GM21786 (cell line): ENCODE results near the gene CLPSL2.

ENCODE experiments used
- ATAC-seq: cut with Tn5 transposase; IDR thresholded peaks from one replicate; pipeline ENCODE4 v1.9.1; 2021; ENCODE audit not compliant: unreplicated experiment

The CLPSL2 gene

GRCh38 chr6:35786810-35787209 is 10.4 kb downstream of the CLPSL2 start:
- ATAC-seq = no peak

GRCh38 chr6:35787266-35788218 is 11.1 kb downstream of the CLPSL2 start:
- ATAC-seq = no peak

- ATAC-seq = no peak
Observed at GRCh38 chr6:35788423-35788982, 12.1 kb downstream of the CLPSL2 start.

GRCh38 chr6:35790683-35791082 is 14.3 kb downstream of the CLPSL2 start:
- no peak for ATAC-seq

GRCh38 chr6:35794536-35795452 is 18.4 kb downstream of the CLPSL2 start:
- no peak for ATAC-seq

- no peak for ATAC-seq
Observed at GRCh38 chr6:35795453-35796071, 19.2 kb downstream of the CLPSL2 start.

- ATAC-seq = no peak
Observed at GRCh38 chr6:35796236-35796635, 19.8 kb downstream of the CLPSL2 start.

GRCh38 chr6:35797837-35798526 is 21.6 kb downstream of the CLPSL2 start:
- ATAC-seq = no peak

GRCh38 chr6:35798706-35799105 is 22.3 kb downstream of the CLPSL2 start:
- ATAC-seq = no peak

- no peak for ATAC-seq
Observed at GRCh38 chr6:35801148-35801547, 24.8 kb downstream of the CLPSL2 start.

GRCh38 chr6:35804996-35805736 is 28.8 kb downstream of the CLPSL2 start, which contains the start of gene LHFPL5:
Gene LHFPL5, plus strand, starts transcription at chr6:35805352. Its CDS starts 319 bp downstream, at chr6:35805671.
- no peak for ATAC-seq

- no peak for ATAC-seq
Observed at GRCh38 chr6:35808688-35809087, 32.3 kb downstream of the CLPSL2 start.

- ATAC-seq = no peak
Observed at GRCh38 chr6:35809809-35810208, 33.4 kb downstream of the CLPSL2 start.

- ATAC-seq = no peak
Observed at GRCh38 chr6:35810971-35811698, 34.7 kb downstream of the CLPSL2 start.

GRCh38 chr6:35811699-35811995 is 35.2 kb downstream of the CLPSL2 start:
- no peak for ATAC-seq

- ATAC-seq = no peak
Observed at GRCh38 chr6:35817515-35817914, 41.1 kb downstream of the CLPSL2 start.

- ATAC-seq = no peak
Observed at GRCh38 chr6:35823601-35824000, 47.2 kb downstream of the CLPSL2 start.

GRCh38 chr6:35824552-35825192 is 48.3 kb downstream of the CLPSL2 start:
- no peak for ATAC-seq
